HEK293T (cell line): Measurements from ENCODE around the gene CD34.

Experiments used
- ARNT ChIP-seq: fragments of 450-650 bp; IDR thresholded peaks from 2 replicates; pipeline ENCODE4 v1.6.1; 2017; ENCODE audit warnings: mild to moderate bottlenecking
- BHLHE40 ChIP-seq: fragments of 450-650 bp; IDR thresholded peaks from 2 replicates; pipeline ENCODE4 v1.6.1; 2016; ENCODE audit warnings: mild to moderate bottlenecking, moderate library complexity, borderline replicate concordance
- ELF4 ChIP-seq: fragments of 450-650 bp; IDR thresholded peaks from 2 replicates; pipeline ENCODE4 v1.6.1; 2017; ENCODE audit warnings: antibody characterized with exemption
- FOXA1 ChIP-seq: fragments of 450-650 bp; IDR thresholded peaks from 2 replicates; pipeline ENCODE4 v1.6.1; 2016; ENCODE audit warnings: mild to moderate bottlenecking
- FOXK2 ChIP-seq: fragments of 450-650 bp; IDR thresholded peaks from 2 replicates; pipeline ENCODE4 v1.6.1; 2016; ENCODE audit warnings: mild to moderate bottlenecking
- LEF1 ChIP-seq: fragments of 450-650 bp; IDR thresholded peaks from 2 replicates; pipeline ENCODE4 v1.6.1; 2017; ENCODE audit warnings: mild to moderate bottlenecking, borderline replicate concordance
- SP1 ChIP-seq: fragments of 450-650 bp; IDR thresholded peaks from 2 replicates; pipeline ENCODE4 v1.6.1; 2017
- SUZ12 ChIP-seq: fragments of 450-650 bp; IDR thresholded peaks from 2 replicates; pipeline ENCODE4 v1.6.1; 2016; ENCODE audit warnings: mild to moderate bottlenecking
- TARDBP ChIP-seq: fragments of 450-650 bp; IDR thresholded peaks from 2 replicates; pipeline ENCODE4 v1.6.1; 2016
- ZNF384 ChIP-seq: fragments of 450-650 bp; IDR thresholded peaks from 2 replicates; pipeline ENCODE4 v1.6.1; 2016

DNA sequence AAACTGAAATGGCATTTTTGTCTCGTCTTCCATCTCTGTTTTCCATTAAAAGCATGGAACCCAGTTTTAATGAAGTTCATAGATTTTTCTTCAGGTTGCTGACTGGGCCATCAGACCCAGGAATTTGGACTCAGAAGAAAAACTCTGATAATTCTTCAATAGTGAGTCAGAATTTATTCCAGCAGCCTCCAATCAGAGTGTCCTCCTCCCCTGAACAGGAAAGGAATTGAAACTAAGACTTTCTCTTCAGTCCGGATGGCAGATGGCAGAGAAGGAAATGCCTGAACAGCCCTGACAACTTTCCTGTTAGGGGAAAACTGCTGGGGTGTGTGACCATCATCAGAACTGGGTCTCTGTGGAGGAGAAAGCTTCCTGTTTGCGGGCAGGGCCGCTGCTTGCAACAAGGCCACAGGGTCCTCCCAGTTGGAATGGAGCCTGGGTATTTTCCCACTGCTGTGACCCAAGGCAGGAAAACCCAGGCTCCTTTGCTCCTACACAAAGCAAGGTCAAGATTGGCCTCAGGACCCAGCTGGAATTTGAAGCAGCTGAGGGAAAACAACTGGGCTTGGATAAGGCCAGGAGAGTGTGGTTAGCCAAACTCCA, 20.7 kb downstream of the CD34 start:
- no peak for TF ChIP-seq ARNT
- no peak for TF ChIP-seq FOXA1
- no peak for TF ChIP-seq ELF4
- no peak for TF ChIP-seq BHLHE40
- TF ChIP-seq ZNF384: no peak
- TF ChIP-seq LEF1: no peak
- no peak for TF ChIP-seq SP1
- no peak for TF ChIP-seq FOXK2
- no peak for TF ChIP-seq SUZ12
- TF ChIP-seq TARDBP: no peak
